ENCODE results near the gene MAP7D2.

GRCh38 chrX:19987856-19988255, 128.9 kb downstream of the MAP7D2 start:
- no peak for TF ChIP-seq CTCF (IDR thresholded peaks at IDR 0.05; ENCODE audit: low read depth, low read length, missing input control)
- TF ChIP-seq MAX (IDR thresholded peaks at IDR 0.05), result no peak
- TF ChIP-seq FOXA1 (IDR thresholded peaks at IDR 0.05), result no peak
- no peak for TF ChIP-seq RXRA (IDR thresholded peaks at IDR 0.05)
- no peak for TF ChIP-seq RAD21 (IDR thresholded peaks at IDR 0.05)
- TF ChIP-seq REST (IDR thresholded peaks at IDR 0.05), result no peak
- TF ChIP-seq SP1 (IDR thresholded peaks at IDR 0.05), result no peak
- no peak for TF ChIP-seq GABPA (IDR thresholded peaks at IDR 0.05 in 1 of 2, conservative IDR thresholded peaks at IDR 0.05 in 1 of 2)
- no peak for TF ChIP-seq YY1 (IDR thresholded peaks at IDR 0.05)
